H1 (cell line): ENCODE results near the gene ETF1. TPM values are rescaled to one million over a fixed set of nuclear protein-coding genes. Genes with fewer than 3 reads are reported as not detected.

Experiments
- CTCF ChIA-PET: fragments of 300-600 bp; sonication (Branson Sonifier 250); formaldehyde crosslinking; loops from one replicate; lab custom pipeline; 2021; ENCODE audit not compliant: partially characterized antibody; lab: Charles Lee
- POLR2A ChIA-PET: fragments of 300-600 bp; sonication (Branson Sonifier 250); formaldehyde crosslinking; loops from one replicate; lab custom pipeline; 2021; ENCODE audit warnings: inconsistent platforms; ENCODE audit not compliant: partially characterized antibody; lab: Charles Lee
- DNase-seq, 2 experiments: peaks; one replicate each; pipeline versions ENCODE4 v3.0.0 to v3.0.0-alpha.2; 2010 to 2022; ENCODE audit warnings: low spot score in 2 of 2, low read depth in 1 of 2, mixed read lengths in 1 of 2
- FAIRE-seq: peaks from 2 replicates; lab custom pipeline; 2011; peaks lifted over from hg19 to GRCh38; lab: Jason Lieb, UNC
- H2AFZ ChIP-seq: 2 replicates; pipeline ENCODE4 v1.8.1; 2012; ENCODE audit warnings: low read length, inconsistent platforms
- H2AK5ac ChIP-seq: 2 replicates; pipeline ENCODE4 v1.6.1; 2013; ENCODE audit warnings: low read depth, low read length
- H2BK120ac ChIP-seq: replicated peaks from 2 replicates; pipeline ENCODE3; 2013; ENCODE audit warnings: low read depth, low read length, inconsistent platforms
- H2BK12ac ChIP-seq: 2 replicates; pipeline ENCODE4 v1.6.1; 2013; ENCODE audit warnings: low read depth, low read length
- H2BK15ac ChIP-seq: 2 replicates; pipeline ENCODE4 v1.6.1; 2013; ENCODE audit warnings: low read length
- H2BK20ac ChIP-seq: 2 replicates; pipeline ENCODE4 v1.6.1; 2013; ENCODE audit warnings: low read length
- H2BK5ac ChIP-seq: 2 replicates; pipeline ENCODE4 v1.6.1; 2013; ENCODE audit warnings: low read depth, low read length
- H3K14ac ChIP-seq: 2 replicates; pipeline ENCODE4 v1.6.1; 2013; ENCODE audit warnings: inconsistent platforms; ENCODE audit not compliant: insufficient read length
- H3K18ac ChIP-seq: 2 replicates; pipeline ENCODE4 v1.6.1; 2013; ENCODE audit warnings: low read length; ENCODE audit errors: extremely low read depth
- H3K23ac ChIP-seq: 2 replicates; pipeline ENCODE4 v1.6.1; 2013; ENCODE audit warnings: inconsistent platforms; ENCODE audit not compliant: insufficient read length
- H3K23me2 ChIP-seq: 2 replicates; pipeline ENCODE4 v1.6.1; 2013; ENCODE audit warnings: low read depth, low read length
- H3K27ac ChIP-seq: 2 replicates; pipeline ENCODE4 v1.6.1; 2011; ENCODE audit warnings: low read depth, low read length, inconsistent platforms
- H3K27me3 ChIP-seq, 4 experiments: replicated peaks in 1 of 4; 1 replicate in 1 of 4; 2 replicates in 3 of 4; pipeline versions ENCODE4 v1.6.1 to v1.8.1; 2011 to 2013; ENCODE audit warnings: low read length in 3 of 4, mild to moderate bottlenecking in 3 of 4, inconsistent platforms in 2 of 4, mixed read lengths in 2 of 4, moderate library complexity in 1 of 4; ENCODE audit not compliant: control insufficient read depth in 3 of 4, insufficient read depth in 3 of 4; ENCODE audit errors: extremely low read depth in 1 of 4
- H3K36me3 ChIP-seq, 4 experiments: 2 replicates each; pipeline versions ENCODE4 v1.6.1 to v1.8.1; 2011 to 2013; ENCODE audit warnings: mild to moderate bottlenecking in 4 of 4, low read length in 3 of 4, moderate library complexity in 2 of 4, control low read depth in 1 of 4, inconsistent platforms in 1 of 4; ENCODE audit not compliant: insufficient read depth in 4 of 4, control insufficient read depth in 2 of 4
- H3K4ac ChIP-seq: replicated peaks from 2 replicates; pipeline ENCODE3; 2013; ENCODE audit warnings: low read length, low read depth, mixed read lengths, inconsistent platforms; ENCODE audit not compliant: insufficient read length
- H3K4me1 ChIP-seq, 4 experiments: replicated peaks in 1 of 4; 1 replicate in 1 of 4; 2 replicates in 3 of 4; pipeline versions ENCODE4 v1.6.1 to v1.8.1; 2011 to 2013; ENCODE audit warnings: low read length in 3 of 4, inconsistent platforms in 2 of 4, mixed read lengths in 1 of 4; ENCODE audit not compliant: insufficient read depth in 4 of 4, control insufficient read depth in 3 of 4
- H3K4me2 ChIP-seq, 2 experiments: 2 replicates each; pipeline versions ENCODE4 v1.6.1 to v1.8.1; 2011 to 2013; ENCODE audit warnings: low read depth in 2 of 2, low read length in 2 of 2, control low read depth in 1 of 2, inconsistent platforms in 1 of 2, mild to moderate bottlenecking in 1 of 2; ENCODE audit not compliant: insufficient read depth in 1 of 2
- H3K4me3 ChIP-seq, 4 experiments: fragments of 200-600, 300-600 bp in 1 of 4; sonication (generic), shearing (Covaris generic), sonication (Bioruptor Twin) in 1 of 4; 2 replicates each; pipeline versions ENCODE4 v1.5.1 to v1.8.1; 2011 to 2016; ENCODE audit warnings: low read length in 4 of 4, low read depth in 3 of 4, control low read depth in 2 of 4, inconsistent platforms in 2 of 4, mild to moderate bottlenecking in 2 of 4, mixed read lengths in 1 of 4, moderate library complexity in 1 of 4; ENCODE audit not compliant: insufficient read depth in 2 of 4; ENCODE audit errors: extremely low read depth in 1 of 4
- H3K56ac ChIP-seq: replicated peaks from 2 replicates; pipeline ENCODE3; 2013; ENCODE audit warnings: low read depth, mild to moderate bottlenecking, mixed read lengths, low read length, inconsistent platforms; ENCODE audit not compliant: insufficient read length
- H3K79me1 ChIP-seq: 2 replicates; pipeline ENCODE4 v1.6.1; 2013; ENCODE audit warnings: low read depth, low read length, control low read depth
- H3K79me2 ChIP-seq, 2 experiments: 2 replicates each; pipeline versions ENCODE4 v1.6.1 to v1.8.1; 2012 to 2013; ENCODE audit warnings: low read length in 2 of 2, mild to moderate bottlenecking in 2 of 2, inconsistent platforms in 1 of 2; ENCODE audit not compliant: insufficient read depth in 2 of 2, control insufficient read depth in 1 of 2
- H3K9ac ChIP-seq, 4 experiments: replicated peaks in 1 of 4; 1 replicate in 1 of 4; 2 replicates in 3 of 4; pipeline versions ENCODE4 v1.6.1 to v1.8.1; 2011 to 2013; ENCODE audit warnings: low read depth in 3 of 4, low read length in 3 of 4, control low read depth in 2 of 4, mild to moderate bottlenecking in 2 of 4, moderate library complexity in 2 of 4, inconsistent platforms in 1 of 4; ENCODE audit errors: extremely low read depth in 1 of 4
- H3K9me3 ChIP-seq, 2 experiments: 2 replicates each; pipeline versions ENCODE4 v1.6.1 to v1.8.1; 2012 to 2013; ENCODE audit warnings: mild to moderate bottlenecking in 2 of 2, moderate library complexity in 2 of 2, control low read depth in 1 of 2, inconsistent platforms in 1 of 2, low read depth in 1 of 2, low read length in 1 of 2, mixed read lengths in 1 of 2; ENCODE audit not compliant: insufficient read depth in 2 of 2
- H4K20me1 ChIP-seq, 2 experiments: replicated peaks in 1 of 2; 2 replicates each; pipeline versions ENCODE3 to v1.8.1; 2011 to 2013; ENCODE audit warnings: inconsistent platforms in 2 of 2, low read length in 2 of 2, mild to moderate bottlenecking in 1 of 2; ENCODE audit not compliant: insufficient read depth in 2 of 2, control insufficient read depth in 1 of 2
- H4K5ac ChIP-seq: 2 replicates; pipeline ENCODE4 v1.6.1; 2013; ENCODE audit warnings: low read length, low read depth, mixed read lengths, inconsistent platforms; ENCODE audit not compliant: insufficient read length
- H4K8ac ChIP-seq: 2 replicates; pipeline ENCODE4 v1.8.0; 2013; ENCODE audit warnings: mild to moderate bottlenecking, moderate library complexity, low read length, inconsistent platforms; ENCODE audit not compliant: insufficient read depth; ENCODE audit errors: extremely low read depth
- H4K91ac ChIP-seq: replicated peaks from 2 replicates; pipeline ENCODE3; 2013; ENCODE audit warnings: low read length, mixed read lengths, inconsistent platforms; ENCODE audit not compliant: insufficient read length
- ASH2L ChIP-seq: fragments of 200-600, 300-600 bp; sonication (generic); IDR thresholded peaks from one replicate; pipeline ENCODE4 v1.7.1; 2017; ENCODE audit warnings: low read length
- CHD1 ChIP-seq: IDR thresholded peaks from 2 replicates; pipeline ENCODE4 v1.6.1; 2012; ENCODE audit warnings: low read depth, low read length, improper control_type of control experiment
- CREB1 ChIP-seq: IDR thresholded peaks from 2 replicates; pipeline ENCODE4 v1.6.1; 2012; ENCODE audit warnings: inconsistent platforms
- EZH2 ChIP-seq: fragments of 200-600 bp; sonication (generic); IDR thresholded peaks from 2 replicates; pipeline ENCODE4 v1.7.1; 2012; ENCODE audit warnings: low read depth, mild to moderate bottlenecking, moderate library complexity, low read length, inconsistent platforms; ENCODE audit not compliant: severe bottlenecking
- FOSL1 ChIP-seq: IDR thresholded peaks from 2 replicates; pipeline ENCODE4 v1.6.1; 2011; ENCODE audit warnings: mild to moderate bottlenecking, low read depth, low read length, moderate library complexity; ENCODE audit not compliant: insufficient read depth
- MAFK ChIP-seq: IDR thresholded peaks from 2 replicates; pipeline ENCODE4 v1.6.1; 2012; ENCODE audit warnings: low read depth, mild to moderate bottlenecking, improper control_type of control experiment, low read length
- POLR2AphosphoS5 ChIP-seq: IDR thresholded peaks from 2 replicates; pipeline ENCODE4 v1.6.1; 2011; ENCODE audit warnings: low read depth, low read length
- RFX5 ChIP-seq: IDR thresholded peaks from 2 replicates; pipeline ENCODE4 v1.6.1; 2011; ENCODE audit warnings: low read depth, low read length, improper control_type of control experiment, borderline replicate concordance
- SIRT6 ChIP-seq: IDR thresholded peaks from one replicate; pipeline ENCODE4 v1.7.1; 2012; ENCODE audit warnings: low read length, inconsistent platforms
- TAF7 ChIP-seq: optimal IDR thresholded peaks from 2 replicates; pipeline ENCODE3; 2011; ENCODE audit warnings: low read depth, mild to moderate bottlenecking, inconsistent platforms, low read length, moderate library complexity, borderline replicate concordance
- WGBS, 2 experiments: shearing (Covaris generic) in 1 of 2; methylation state at CpG; one replicate each; pipeline versions ENCODE4 v1.1.6 to v1.1.7; 2013 to 2015; ENCODE audit warnings: low lambda C conversion rate in 2 of 2, mixed read lengths in 2 of 2, inconsistent platforms in 1 of 2, low coverage in 1 of 2, missing lambda C conversion rate in 1 of 2; ENCODE audit not compliant: insufficient replicate concordance in 2 of 2, insufficient coverage in 1 of 2, insufficient read length in 1 of 2; ENCODE audit errors: extremely low coverage in 1 of 2, missing lambda C conversion rate in 1 of 2; 5-methylcytosine and 5-hydroxymethylcytosine counted together
- polyA plus RNA-seq, 7 experiments: library from polyadenylated mRNA; depleted of rRNA in 3 of 7; stranded (reverse) in 5 of 7; unstranded in 2 of 7; fragments of >200 nt in 5 of 7; fragments of 200-250 nt in 2 of 7; gene quantifications; 1 replicate in 5 of 7; 2 replicates in 1 of 7; 4 replicates in 1 of 7; pipeline versions ENCODE4 v1.2.1 to v1.2.3, GENCODE V29; 2011 to 2013; ENCODE audit warnings: missing spikeins in 2 of 7, mixed read lengths in 2 of 7
- total RNA-seq: library from RNA; stranded (reverse); fragmentation: NEBNext Ultra II Directional; extraction: Animal tissue kit (Norgen Biotek cat#: 25700); gene quantifications from 2 replicates; pipeline ENCODE4 v1.2.1, GENCODE V29; 2021

Gene ETF1
- total and polyA plus RNA-seq, 2 of the 8 experiments (the other 6 are each of a cell fraction or from before 2014, with no cell fraction given), result 50.5 to 168 TPM

GRCh38 chr5:138520971-138521370 lies 22.1 kb downstream of the ETF1 start:
- H4K20me1 ChIP-seq, result peaks cover 3 to 14% of the 10 kb centered on the region in 2 experiments
- no peaks in the 10 kb centered on the region for H3K23me2 ChIP-seq
- no peak overlapping the region for H3K4me3 ChIP-seq
- H2BK5ac ChIP-seq, result no peak overlapping the region
- no peak overlapping the region for H2AFZ ChIP-seq
- no peak overlapping the region for H3K18ac ChIP-seq
- no peak overlapping the region for H3K4me2 ChIP-seq
- no peaks in the 10 kb centered on the region for H3K27me3 ChIP-seq
- H4K8ac ChIP-seq, result no peak overlapping the region
- TF ChIP-seq RFX5 (no peak), MAFK (no peak), SIRT6 (no peak), ASH2L (no peak), EZH2 (no peak), FOSL1 (no peak), CREB1 (no peak), CHD1 (no peak), POLR2AphosphoS5 (no peak), TAF7 (no peak)
- WGBS, 2 experiments, result 88% methylated on average over 1 of the region's 1 CpG; no CpG with 5 or more reads in 1 of the 2 experiments
- no peak overlapping the region for H3K9ac ChIP-seq
- ChIA-PET POLR2A (interaction anchor here (0.6 to 1.9 kb wide), 7 partner anchors 10 to 71 kb away, joined by 3 to 9 read pairs (median 3); partner anchors contain the start of genes EGR1 and ETF1), CTCF (interaction anchor here (1.0 to 1.2 kb wide), 2 partner anchors 17 to 72 kb away, joined by 4 to 7 read pairs; no protein-coding TSS in a partner anchor)
- H2BK12ac ChIP-seq, result no peak overlapping the region
- no peak overlapping the region for H3K4ac ChIP-seq
- H2BK20ac ChIP-seq, result no peak overlapping the region
- H3K14ac ChIP-seq, result no peak overlapping the region
- no peak overlapping the region for H3K56ac ChIP-seq
- DNase-seq, result no peak
- H2BK15ac ChIP-seq, result no peak overlapping the region
- H3K4me1 ChIP-seq, result peaks cover 0 to 2% (median 0%) of the 10 kb centered on the region in 4 experiments; a peak in 1 of 7 replicates
- H3K79me1 ChIP-seq, result peaks cover 3% of the 10 kb centered on the region
- peaks cover 9 to 36% (median 26%) of the 10 kb centered on the region in 4 experiments for H3K36me3 ChIP-seq
- no peak overlapping the region for H4K5ac ChIP-seq
- H3K27ac ChIP-seq, result no peak overlapping the region
- no peak overlapping the region for H2BK120ac ChIP-seq
- H4K91ac ChIP-seq, result no peak overlapping the region
- H3K79me2 ChIP-seq, result peaks cover 3 to 69% of the 10 kb centered on the region in 2 experiments; a peak in 3 of 4 replicates
- no peak overlapping the region for H3K23ac ChIP-seq
- FAIRE-seq, result no peak
- H2AK5ac ChIP-seq, result no peak overlapping the region
- no peaks in the 10 kb centered on the region for H3K9me3 ChIP-seq
